Stimulated activated CD8-positive, alpha-beta memory T cell treated with anti-CD3 and anti-CD28 coated beads, Interleukin-12 subunit alpha, Interleukin-12 subunit beta, amount 100 ng/mL, for 24 hours (primary cell): ENCODE data around the gene UBA6.

ENCODE experiments used
- DNase-seq: peaks from one replicate; pipeline ENCODE4 v3.0.0-alpha.2; 2020; ENCODE audit errors: extremely low read depth

The UBA6 gene

DNA sequence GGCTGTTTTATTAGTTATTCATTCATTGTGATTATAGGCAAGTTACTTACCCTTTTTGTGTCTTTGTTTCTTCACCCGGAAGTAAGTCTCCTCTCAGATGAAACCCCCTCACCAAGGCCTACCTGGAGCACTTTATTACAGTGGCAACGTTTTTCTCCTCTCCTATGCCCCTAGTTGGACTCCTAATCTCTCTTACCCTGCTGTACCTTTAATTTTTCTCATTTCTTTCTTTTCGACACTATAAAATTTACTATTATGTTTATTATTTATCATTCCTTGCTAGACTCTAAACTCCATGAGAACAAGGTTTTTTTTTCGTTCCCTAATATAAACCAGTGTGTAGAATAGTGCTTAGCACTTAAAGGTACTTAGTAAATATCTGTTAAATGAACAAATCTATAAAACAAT lies 124.9 kb downstream of the UBA6 start:
- no peak for DNase-seq

DNA sequence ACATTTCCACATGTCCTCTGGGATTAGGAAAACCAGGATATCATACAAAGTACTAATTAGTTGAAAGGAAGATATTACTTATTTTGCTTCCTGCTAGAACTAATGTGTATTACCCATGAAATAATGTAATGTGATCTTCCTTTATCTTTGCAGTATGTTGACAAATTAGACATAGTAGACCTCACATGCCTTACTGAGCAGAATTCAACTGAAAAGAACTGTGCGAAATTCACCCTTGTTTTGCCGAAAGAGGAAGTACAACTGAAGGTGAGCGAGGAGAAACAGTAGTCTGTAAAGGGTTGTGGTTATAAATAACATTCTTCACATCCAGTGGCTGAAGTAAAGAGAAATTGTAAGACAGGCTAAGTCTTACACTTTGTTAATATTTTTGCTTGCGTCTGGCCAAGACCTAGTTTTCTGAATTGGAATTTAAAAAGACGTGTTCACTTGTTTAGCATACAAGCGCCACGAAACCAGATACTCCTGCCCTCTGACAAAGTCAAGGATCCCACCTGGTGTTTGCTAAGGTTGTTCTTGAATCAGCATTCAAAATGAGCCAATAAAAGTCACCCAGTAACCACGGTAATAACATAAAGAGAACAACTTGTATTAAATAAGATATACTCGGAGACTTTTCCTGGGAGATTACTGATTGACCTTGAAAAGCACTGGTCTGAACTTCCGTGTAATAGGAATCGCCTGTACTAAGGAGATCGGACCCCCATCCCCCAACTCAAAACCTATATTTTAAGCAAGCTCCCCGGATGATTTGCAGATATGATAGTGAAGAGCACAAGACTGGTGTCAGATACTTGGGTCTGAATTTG lies 125.5 kb downstream of the UBA6 start:
- DNase-seq = no peak

DNA sequence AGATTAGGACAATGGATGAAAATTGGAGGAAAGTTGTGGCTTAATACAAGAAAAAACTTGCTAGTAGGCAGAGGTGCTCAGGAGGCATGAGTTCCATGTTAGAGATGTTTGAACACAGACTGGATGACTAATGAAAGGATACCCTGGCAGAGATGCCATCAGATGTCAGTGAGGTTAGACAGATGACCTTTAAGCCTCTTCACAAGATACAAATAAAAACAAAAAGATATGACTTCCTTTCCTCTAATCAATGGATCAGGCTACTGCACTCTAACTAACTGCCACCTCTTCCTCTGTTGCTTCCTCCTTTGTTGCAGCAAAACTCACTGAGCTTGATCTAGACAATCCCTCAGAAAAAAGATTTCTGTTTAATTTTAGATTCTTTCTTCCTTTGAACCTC lies 127.8 kb downstream of the UBA6 start:
- no peak for DNase-seq

DNA sequence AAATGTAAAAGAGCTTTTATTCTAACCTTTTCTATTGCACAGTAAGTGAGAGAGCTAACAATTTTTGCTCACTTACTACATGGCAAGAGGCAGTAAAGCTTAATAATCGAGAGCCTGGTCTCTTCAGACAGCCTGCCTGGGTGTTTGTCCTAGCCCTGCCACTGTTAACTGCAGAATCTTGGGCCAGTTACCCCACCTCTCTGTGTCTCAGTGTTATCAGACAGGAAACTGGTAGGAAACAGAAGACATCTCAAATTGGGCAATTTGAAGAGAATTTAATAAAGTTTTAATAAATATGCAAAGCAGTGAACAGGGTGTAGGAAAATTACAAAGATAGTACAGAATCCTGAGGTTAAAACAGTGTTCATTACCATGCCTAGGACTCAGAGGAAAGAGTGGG lies 129.0 kb downstream of the UBA6 start:
- no peak for DNase-seq

DNA sequence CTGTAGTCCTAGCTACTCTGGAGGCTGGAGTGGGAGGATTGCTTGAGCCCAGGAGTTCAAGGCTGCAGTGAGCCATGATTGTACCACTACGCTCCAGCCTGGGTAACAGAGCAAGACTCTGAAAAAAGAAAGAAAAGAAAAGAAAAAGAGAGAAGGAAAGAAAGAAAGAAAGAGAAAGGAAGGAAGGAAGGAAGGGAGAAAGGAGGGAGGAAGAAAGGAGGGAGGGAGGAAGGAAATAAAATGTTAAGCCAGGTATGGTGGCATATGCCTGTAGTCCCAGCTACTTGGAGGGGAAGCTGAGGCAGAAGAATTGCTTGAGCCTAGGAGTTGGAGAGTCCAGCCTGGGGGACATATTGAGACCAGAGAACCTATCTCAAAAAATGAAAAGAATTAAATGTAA lies 130.4 kb downstream of the UBA6 start:
- no peak for DNase-seq

DNA sequence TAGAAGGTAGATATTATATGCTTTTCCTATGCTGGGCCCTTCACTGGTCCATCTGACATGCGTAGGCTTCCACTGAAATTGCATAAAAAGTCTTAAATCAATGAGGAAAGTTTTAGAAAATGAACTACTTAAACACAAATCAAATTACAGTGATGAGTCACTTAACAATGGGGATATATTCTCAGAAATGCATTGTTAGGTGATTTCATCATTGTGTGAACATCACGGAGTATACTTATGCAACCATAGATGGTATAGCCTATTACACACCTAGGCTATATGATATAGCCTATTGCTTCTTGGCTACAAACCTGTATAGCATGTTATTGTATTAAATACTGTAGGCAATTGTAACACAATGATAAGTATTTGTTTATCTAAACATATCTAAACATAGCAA lies 132.1 kb downstream of the UBA6 start:
- no peak for DNase-seq

DNA sequence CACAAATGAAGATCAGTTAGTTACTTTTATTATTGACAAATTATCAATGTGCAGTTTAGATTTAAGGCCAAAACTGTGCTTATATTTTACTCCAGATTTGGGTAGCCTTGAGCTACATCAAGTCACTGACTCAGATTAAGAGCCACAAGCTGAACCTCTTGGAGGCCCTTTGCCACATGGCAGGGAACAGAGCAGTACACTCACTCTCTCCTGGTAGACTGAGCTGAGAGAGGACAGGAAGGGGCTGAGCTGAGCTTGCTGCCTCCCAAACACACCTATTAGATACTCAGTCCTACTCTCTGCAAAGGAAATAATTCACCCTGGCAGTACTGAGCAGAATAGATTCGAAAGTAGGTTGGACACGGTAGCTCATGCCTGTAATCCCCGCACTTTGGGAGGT lies 134.6 kb downstream of the UBA6 start:
- DNase-seq = no peak

DNA sequence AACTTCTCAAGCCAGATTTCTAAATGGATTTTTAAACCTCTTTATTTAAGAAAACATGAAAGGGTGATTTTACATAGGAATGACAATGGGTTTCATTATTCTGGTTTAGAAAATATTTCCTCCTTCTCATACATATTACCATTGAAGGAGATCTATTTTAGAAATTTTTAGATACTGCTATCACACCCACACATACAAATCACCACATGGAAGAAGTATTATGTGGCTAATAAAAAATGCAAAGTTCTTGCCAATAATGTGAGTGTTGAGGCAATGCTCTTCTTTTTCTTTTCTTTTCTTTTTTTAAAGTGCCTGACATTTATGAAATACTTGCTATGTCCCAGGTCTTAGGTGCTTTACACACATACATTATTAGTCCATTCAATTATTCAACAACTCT lies 135.7 kb downstream of the UBA6 start:
- DNase-seq = no peak
